Glomerular endothelial cell (primary cell): ENCODE data around the gene KLHL14. TPM values are rescaled to one million over a fixed set of nuclear protein-coding genes. Genes with fewer than 3 reads are reported as not detected.
"Not testable (repeated sequence)": the region's sequence is repeated elsewhere in the genome, so short reads cannot be mapped to it uniquely, and the experiment has no call there.

Experiments used
- DNase-seq: peaks from one replicate; pipeline ENCODE4 v3.0.0-alpha.2; 2011; ENCODE audit warnings: low read depth, low spot score; ENCODE audit errors: extremely low read depth
- total RNA-seq: library from RNA; depleted of rRNA; stranded (reverse); fragments of >200 nt; gene quantifications from 2 replicates; pipeline ENCODE4 v1.2.3, GENCODE V29; 2015

Gene KLHL14, protein sequence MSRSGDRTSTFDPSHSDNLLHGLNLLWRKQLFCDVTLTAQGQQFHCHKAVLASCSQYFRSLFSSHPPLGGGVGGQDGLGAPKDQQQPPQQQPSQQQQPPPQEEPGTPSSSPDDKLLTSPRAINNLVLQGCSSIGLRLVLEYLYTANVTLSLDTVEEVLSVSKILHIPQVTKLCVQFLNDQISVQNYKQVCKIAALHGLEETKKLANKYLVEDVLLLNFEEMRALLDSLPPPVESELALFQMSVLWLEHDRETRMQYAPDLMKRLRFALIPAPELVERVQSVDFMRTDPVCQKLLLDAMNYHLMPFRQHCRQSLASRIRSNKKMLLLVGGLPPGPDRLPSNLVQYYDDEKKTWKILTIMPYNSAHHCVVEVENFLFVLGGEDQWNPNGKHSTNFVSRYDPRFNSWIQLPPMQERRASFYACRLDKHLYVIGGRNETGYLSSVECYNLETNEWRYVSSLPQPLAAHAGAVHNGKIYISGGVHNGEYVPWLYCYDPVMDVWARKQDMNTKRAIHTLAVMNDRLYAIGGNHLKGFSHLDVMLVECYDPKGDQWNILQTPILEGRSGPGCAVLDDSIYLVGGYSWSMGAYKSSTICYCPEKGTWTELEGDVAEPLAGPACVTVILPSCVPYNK
- 0.47 and 0.48 TPM in 2 replicates for total RNA-seq

DNA sequence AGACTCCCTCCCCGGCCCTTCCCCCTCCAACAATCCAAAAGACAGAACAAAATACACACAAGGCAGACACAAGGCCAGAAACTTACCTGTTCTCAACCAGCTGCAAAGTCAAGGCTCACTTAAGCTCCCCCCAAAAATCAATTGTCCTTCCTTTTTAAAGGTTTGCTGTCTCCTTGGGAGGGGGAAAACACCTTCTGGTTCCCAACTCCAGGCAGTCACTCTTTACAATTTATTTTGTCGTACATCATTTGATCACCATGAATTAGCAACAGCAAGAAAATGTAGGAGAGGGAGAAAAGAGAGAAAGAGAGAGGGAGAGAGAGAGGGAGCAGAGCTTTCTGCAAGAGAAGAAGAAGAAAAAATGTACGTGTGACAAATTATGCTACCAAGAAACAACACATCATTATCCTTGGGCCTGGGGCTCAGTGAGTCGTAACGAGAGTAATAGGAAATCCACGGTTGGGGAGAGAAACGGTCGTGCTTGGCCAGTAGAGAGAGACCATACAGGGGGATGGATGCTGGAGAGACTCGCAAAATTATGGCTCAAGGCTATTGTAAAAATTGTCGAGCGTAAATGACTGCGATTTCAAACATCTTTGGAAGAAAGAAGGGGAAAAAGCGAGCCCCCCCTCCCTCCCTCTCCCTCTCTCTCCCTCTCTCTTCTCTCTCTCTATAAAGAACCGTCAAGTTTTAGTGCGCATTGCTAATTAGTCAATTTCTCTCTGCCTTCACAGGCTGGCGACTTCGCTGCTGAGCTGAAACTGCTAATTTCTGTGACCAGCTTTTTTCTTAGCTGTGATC is at the start of gene KLHL14:
Gene KLHL14, minus strand, starts transcription at position 443 of the 801 bp plus-strand sequence. CDS start 2,432 bp downstream, outside the sequence.
- DNase-seq = no peak

DNA sequence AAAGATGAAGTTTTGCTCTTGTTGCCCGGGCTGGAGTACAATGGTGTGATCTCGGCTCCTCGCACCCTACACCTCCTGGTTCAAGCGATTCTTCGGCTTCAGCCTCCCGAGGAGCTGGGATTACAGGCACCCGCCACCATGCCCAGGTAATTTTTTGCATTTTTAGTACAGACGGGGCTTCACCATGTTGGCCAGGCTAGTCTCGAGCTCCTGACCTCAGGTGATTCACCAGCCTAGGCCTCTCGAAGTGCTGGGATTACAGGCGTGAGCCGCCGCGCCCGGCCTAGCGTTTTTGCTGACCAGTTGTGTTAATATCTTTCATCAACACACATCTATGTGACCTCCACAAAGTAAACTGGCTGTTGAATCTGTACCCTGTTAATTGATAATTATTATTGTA is 49.4 kb upstream of the KLHL14 start:
- DNase-seq = no peak

- no peak for DNase-seq
Observed at GRCh38 chr18:32815881-32816280, 43.1 kb upstream of the KLHL14 start.

GRCh38 chr18:32812342-32812741 is 39.5 kb upstream of the KLHL14 start:
- DNase-seq = no peak

DNA sequence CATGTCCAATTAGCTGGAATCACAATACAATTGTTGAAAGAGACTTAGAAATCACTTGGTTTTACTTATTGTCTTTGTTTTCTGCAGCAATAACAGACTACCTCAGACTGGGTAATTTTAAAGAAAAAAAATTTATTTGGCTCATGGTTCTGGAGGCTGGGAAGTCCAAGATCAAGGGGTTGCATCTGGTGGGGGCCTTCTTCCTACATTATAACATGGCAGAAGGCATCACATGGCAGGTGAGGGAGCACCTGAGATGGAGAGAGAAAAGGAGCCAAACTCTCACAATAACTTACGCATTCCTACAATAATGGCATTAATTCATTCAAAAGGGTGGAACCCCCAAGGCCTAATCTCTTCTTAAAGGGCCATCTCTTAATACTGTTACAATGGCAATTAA is 37.5 kb upstream of the KLHL14 start:
- no peak for DNase-seq

- DNase-seq = no peak
Observed at GRCh38 chr18:32805354-32805753, 32.5 kb upstream of the KLHL14 start.

DNA sequence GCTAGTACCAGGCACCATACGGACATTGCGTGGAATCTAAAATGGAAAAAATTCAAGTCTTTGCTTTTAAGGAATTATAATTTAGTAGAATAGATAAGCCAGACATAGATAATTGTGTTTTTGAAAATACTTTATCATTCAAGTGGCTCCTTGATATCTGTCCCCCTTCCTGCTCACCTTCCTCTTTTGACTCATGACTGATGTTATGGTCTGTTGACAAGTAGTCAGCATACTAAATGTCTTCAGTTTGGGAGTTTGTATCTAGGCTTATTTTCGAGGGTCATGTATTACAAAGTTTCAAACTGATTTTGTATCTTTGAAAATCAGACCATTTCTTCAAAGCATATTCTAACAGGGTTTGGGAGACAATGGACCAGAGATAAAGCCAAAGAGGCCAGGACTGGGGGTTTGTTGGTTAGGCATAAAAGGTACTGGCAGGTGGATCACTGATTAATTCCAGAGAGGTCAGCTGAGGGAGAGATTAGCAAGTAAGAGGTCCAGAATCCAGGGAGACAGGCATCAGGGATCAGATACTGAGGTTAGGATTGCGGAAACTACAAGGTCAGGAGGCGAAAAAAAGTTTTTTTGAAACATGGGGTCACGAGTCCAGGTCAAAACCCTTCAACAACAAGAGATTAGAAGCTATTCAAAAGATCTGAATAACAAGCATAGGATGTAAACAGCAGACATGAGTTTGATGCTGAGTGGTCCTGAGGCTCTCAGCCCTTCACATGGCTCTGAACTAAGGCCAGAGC is 31.5 kb upstream of the KLHL14 start:
- DNase-seq = no peak

GRCh38 chr18:32803568-32803967 is 30.7 kb upstream of the KLHL14 start:
- no peak for DNase-seq

DNA sequence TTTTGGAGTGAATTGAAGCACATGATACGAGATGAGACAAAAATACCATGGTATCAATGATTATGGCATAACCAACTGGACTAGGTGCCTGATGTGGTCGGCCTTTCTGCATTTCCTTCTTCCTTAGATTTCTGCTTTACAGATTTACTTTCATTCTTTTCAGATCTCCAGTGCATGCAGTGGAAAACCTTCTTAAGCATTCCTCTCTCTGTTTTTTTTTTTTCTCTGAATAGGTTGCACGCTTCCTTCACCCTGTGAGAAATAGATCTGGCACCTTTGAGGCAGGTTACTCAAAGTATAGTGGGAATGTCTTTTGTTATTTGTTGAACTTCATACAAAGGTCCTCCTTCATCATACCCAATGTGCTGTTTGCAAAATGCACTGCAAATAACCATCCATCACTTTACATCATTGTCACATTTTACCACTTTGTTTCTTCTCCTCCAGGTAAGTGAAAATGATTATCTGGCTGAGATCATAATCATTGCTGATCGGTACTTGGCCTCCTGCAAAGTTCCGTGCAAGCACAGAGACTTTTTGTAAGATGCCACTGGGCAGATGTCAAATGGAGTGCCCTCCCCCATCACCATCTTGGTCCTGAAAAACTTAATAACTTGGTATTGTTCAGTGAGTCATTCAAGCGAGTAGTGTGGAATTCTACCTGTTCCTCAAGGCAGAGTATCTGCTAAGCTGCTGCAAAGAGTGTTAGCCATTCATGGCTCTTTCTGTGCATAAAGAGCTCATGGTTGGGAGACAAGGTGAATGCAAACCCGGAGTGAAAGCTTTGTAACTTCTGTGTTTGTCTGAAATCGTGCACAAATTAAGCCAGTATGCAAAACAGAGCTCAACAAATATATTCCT is 30.0 kb upstream of the KLHL14 start:
- DNase-seq = no peak

DNA sequence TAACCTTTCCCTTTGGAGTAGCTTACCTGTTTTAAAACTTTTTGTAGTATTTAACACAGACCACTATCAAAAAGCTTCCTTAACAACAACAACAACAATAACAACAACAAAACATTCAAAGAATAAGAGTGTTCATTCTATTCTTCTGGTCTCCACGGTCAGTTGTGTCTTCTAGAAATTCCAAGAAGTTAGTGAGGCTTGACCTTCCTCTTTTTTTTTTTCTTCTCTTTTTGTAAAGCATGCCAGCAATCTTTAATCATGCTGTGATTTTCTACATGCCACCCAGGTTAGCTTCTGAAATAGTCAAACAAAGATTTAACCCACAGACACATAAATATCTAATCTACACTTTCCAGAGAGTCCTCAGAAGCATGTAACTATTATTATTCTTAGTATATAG is 28.4 kb upstream of the KLHL14 start:
- DNase-seq = no peak

DNA sequence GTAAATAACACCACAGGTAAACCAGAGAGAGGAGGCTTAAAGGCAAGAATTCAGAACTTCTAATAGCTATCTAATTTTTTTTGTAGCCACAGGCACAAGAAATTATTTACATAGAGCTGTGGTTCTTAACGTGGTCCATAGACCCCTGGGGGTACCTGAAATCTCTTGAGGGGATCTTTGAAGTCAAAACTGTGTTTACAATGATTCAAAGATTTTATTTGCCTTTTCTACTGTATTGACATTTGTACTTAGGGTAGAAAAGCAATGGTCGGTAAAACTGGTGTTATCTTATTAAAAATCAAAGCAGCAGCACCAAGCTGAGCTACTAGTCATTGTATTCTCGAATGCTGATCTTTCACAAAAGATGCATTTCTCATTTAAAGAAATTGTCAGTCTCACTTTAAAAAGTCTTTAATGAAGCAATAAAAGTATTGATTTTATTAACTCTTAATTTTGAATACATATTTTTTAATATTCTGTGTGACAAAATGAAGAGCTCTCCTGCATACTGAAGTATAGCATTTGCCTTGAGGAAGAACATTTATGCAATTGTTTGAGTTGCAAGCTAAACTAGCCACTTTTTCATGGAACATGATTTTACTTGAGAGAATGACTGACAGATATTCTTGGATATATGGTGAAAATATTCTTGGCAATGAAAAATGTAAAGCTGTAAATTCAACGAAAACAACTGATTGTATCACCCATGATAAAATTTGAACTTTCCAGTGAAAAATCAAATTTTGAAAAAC is 25.6 kb upstream of the KLHL14 start:
- DNase-seq = no peak

DNA sequence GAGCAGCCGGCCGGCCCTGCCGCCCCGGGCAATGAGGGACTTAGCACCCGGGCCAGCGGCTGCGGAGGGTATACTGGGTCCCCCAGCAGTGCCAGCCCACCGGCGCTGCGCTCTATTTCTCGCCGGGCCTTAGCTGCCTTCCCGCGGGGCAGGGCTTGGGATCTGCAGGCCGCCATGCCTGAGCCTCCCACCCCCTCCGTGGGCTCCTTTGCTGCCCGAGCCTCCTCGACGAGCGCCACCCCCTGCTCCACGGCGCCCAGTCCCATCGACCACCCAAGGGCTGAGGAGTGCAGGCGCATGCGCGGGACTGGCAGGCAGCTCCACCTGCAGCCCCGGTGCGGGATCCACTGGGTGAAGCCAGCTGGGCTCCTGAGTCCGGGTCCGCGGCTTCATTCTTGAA is 21.8 kb upstream of the KLHL14 start:
- not testable (repeated sequence) for DNase-seq

GRCh38 chr18:32779010-32779409 is 6.2 kb upstream of the KLHL14 start:
- no peak for DNase-seq

DNA sequence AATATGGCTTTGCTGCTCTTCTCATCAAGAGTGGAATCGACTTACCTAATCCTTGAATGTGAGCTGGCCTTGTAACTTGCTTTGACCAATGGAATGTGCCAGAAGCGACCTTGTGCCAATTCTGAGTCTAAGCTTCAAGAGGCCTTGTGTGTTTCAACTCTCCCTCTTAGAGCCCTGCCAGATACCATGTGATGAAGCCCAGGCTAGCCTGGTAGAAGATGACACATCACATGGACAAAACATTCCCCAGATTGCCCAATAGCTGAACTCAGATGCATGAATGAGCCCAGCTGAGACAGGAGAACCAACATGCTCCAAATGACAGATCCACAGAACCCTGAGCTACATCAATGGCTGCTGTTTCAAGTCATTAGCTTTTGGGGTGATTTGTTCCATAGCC is 4.2 kb upstream of the KLHL14 start:
- DNase-seq = no peak

DNA sequence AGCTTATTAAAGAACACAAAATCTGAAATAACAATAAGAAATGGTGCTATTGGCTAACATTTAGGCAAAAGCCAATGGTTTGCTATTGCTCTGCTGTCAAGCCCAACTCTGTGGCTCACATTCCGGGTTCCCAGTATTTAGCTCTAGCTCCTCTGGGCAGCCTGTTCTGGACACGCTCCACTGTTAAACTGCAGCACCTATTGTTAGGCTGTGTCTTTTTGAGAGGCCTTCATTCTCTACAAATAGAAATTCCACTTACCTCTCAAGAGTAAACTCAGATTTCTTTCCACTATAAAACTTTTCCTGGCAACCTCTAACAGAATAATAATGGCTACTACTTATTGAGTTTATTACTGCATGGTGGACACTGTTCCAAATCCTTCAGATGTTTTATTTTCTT is 3.7 kb upstream of the KLHL14 start:
- DNase-seq = no peak

- peak; percentile 36 for DNase-seq
Observed at GRCh38 chr18:32775628-32776027, 2.8 kb upstream of the KLHL14 start.

DNA sequence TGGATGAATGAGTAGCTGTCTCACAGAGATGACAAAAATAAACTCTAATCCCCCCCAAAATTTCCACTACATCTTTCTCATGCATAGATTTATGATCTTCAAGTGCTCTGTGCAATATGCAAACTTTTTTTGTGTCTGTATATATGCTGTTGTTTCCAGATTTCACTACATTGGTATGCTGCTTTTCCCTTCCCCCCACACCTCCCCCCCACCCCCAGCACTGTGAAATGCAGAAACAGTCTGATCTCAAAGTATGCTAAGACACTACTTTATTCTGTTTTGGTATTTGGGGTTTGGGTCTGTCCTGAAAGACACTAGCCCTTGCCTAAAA is 524 bp upstream of the KLHL14 start:
- DNase-seq = no peak

DNA sequence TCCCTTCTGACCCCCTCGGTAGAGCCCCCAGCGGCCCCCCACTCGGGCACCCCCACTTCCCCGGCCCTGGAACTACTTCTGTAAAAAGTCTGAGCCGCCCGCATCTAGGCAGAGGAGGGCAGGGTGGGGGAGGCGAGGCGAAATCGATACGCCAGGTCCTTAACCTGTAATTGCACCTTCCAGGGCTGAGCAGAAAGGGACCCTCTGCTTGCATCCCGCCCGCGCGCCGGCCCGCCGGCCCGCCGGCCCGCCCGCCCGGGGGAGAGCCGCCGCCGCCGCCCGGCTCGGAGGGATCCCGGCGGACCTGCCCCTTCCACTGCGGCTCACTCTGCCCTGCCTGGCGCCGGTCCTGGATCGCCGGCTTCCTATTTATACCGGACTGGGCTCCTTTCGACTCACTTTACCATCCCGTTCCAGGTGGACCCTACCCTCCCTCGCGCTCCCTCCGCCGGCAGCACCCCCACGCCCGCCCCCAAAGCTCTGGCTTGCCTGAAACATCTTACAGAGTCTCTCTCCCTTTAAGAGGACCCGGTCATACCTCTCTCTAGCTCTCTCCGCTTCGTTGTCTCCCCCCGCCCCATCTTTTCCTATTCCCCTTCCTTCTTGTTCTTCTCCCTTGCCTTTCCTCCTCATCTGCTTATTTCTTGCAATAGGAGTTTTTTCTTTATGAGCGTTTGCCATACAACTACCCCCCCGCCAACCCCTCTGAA is 797 bp downstream of the KLHL14 start:
- no peak for DNase-seq
